Glutamatergic neuron (in vitro differentiated cells): ENCODE measurements around the gene ARHGEF11. TPM values are rescaled to one million over a fixed set of nuclear protein-coding genes. Genes with fewer than 3 reads are reported as not detected.

Experiments
- DNase-seq: peaks from one replicate; pipeline ENCODE4 v3.0.0; 2022
- H3K27ac Mint-ChIP-seq: one replicate; pipeline ENCODE4 v1.8.0; 2020; ENCODE audit warnings: mild to moderate bottlenecking, mixed read lengths, inconsistent platforms; ENCODE audit not compliant: unreplicated experiment
- H3K27me3 Mint-ChIP-seq: one replicate; pipeline ENCODE4 v1.8.0; 2020; ENCODE audit warnings: mild to moderate bottlenecking, moderate library complexity, mixed read lengths, inconsistent platforms; ENCODE audit not compliant: unreplicated experiment
- H3K36me3 Mint-ChIP-seq: one replicate; pipeline ENCODE4 v1.8.0; 2020; ENCODE audit warnings: mild to moderate bottlenecking, mixed read lengths, inconsistent platforms; ENCODE audit not compliant: unreplicated experiment
- H3K4me1 Mint-ChIP-seq: one replicate; pipeline ENCODE4 v1.8.0; 2020; ENCODE audit warnings: mild to moderate bottlenecking, low read depth, mixed read lengths, inconsistent platforms; ENCODE audit not compliant: unreplicated experiment
- H3K4me3 Mint-ChIP-seq: one replicate; pipeline ENCODE4 v1.8.0; 2020; ENCODE audit warnings: mild to moderate bottlenecking, mixed read lengths, inconsistent platforms; ENCODE audit not compliant: unreplicated experiment
- H3K9me3 Mint-ChIP-seq: one replicate; pipeline ENCODE4 v1.8.0; 2020; ENCODE audit warnings: mild to moderate bottlenecking, moderate library complexity, mixed read lengths, inconsistent platforms; ENCODE audit not compliant: unreplicated experiment
- CTCF ChIP-seq: fragments of 200-600 bp; sonication (generic); IDR thresholded peaks from one replicate; pipeline ENCODE4 v1.5.0; 2021; ENCODE audit not compliant: partially characterized antibody, unreplicated experiment
- total RNA-seq: library from RNA; stranded (reverse); fragmentation: NEBNext Ultra II Directional; extraction: Animal tissue kit (Norgen Biotek cat#: 25700); gene quantifications from one replicate; pipeline ENCODE4 v1.2.1, GENCODE V29; 2021; ENCODE audit not compliant: unreplicated experiment

ARHGEF11 gene
- total RNA-seq, 1 donor from 2014 or later, result 40.5 TPM

- TF ChIP-seq CTCF, result no peak
- Mint-ChIP-seq H3K36me3 (peaks cover 7% of the 10 kb centered on the region), H3K4me3 (no peak overlapping the region), H3K9me3 (peaks cover 9% of the 10 kb centered on the region), H3K27ac (peak overlapping the region; percentile 48), H3K27me3 (peaks cover 6% of the 10 kb centered on the region), H3K4me1 (peaks cover 13% of the 10 kb centered on the region)
- DNase-seq, result no peak
These were observed 131.1 kb downstream of the ARHGEF11 start for GRCh38 chr1:156914440-156914856.

- peaks cover 6% of the 10 kb centered on the region for H3K27me3 Mint-ChIP-seq
- peak overlapping the region; percentile 52 for H3K4me3 Mint-ChIP-seq
- H3K4me1 Mint-ChIP-seq, result peaks cover 13% of the 10 kb centered on the region
- no peak for DNase-seq
- TF ChIP-seq CTCF, result no peak
- H3K36me3 Mint-ChIP-seq, result peaks cover 6% of the 10 kb centered on the region
- H3K27ac Mint-ChIP-seq, result peak overlapping the region; percentile 52
- peaks cover 6% of the 10 kb centered on the region for H3K9me3 Mint-ChIP-seq
These were observed 131.6 kb downstream of the ARHGEF11 start for GRCh38 chr1:156913809-156914387.

GRCh38 chr1:156912861-156913808, 132.4 kb downstream of the ARHGEF11 start:
- peaks cover 10% of the 10 kb centered on the region for H3K4me1 Mint-ChIP-seq
- DNase-seq, result peak; percentile 47
- H3K4me3 Mint-ChIP-seq, result no peak overlapping the region
- no peaks in the 10 kb centered on the region for H3K9me3 Mint-ChIP-seq
- H3K27me3 Mint-ChIP-seq, result peaks cover 3% of the 10 kb centered on the region
- no peaks in the 10 kb centered on the region for H3K36me3 Mint-ChIP-seq
- H3K27ac Mint-ChIP-seq, result no peak overlapping the region
- TF ChIP-seq CTCF, result peak; percentile 19

GRCh38 chr1:156912310-156912709, 133.2 kb downstream of the ARHGEF11 start:
- no peak for TF ChIP-seq CTCF
- peaks cover 3% of the 10 kb centered on the region for H3K27me3 Mint-ChIP-seq
- peaks cover 10% of the 10 kb centered on the region for H3K4me1 Mint-ChIP-seq
- H3K9me3 Mint-ChIP-seq, result no peaks in the 10 kb centered on the region
- H3K4me3 Mint-ChIP-seq, result no peak overlapping the region
- DNase-seq, result no peak
- H3K27ac Mint-ChIP-seq, result no peak overlapping the region
- H3K36me3 Mint-ChIP-seq, result no peaks in the 10 kb centered on the region
